NCI-H345 treated with DMSO at 0.1 percent for 48 hours (cell line): ENCODE data around the gene MN1.

Experiments used
- DNase-seq: peaks from one replicate; lab custom pipeline; 2025; ENCODE audit not compliant: unreplicated experiment; lab: John Stamatoyannopoulos, UW

The MN1 gene

GRCh38 chr22:27765706-27766291 is 35.8 kb downstream of the MN1 start:
- no peak for DNase-seq

- DNase-seq = no peak
Observed at GRCh38 chr22:27764722-27765236, 36.8 kb downstream of the MN1 start.

GRCh38 chr22:27761665-27762064 is 39.9 kb downstream of the MN1 start:
- DNase-seq = no peak

- no peak for DNase-seq
Observed at GRCh38 chr22:27761000-27761399, 40.6 kb downstream of the MN1 start.

GRCh38 chr22:27760474-27760873 is 41.1 kb downstream of the MN1 start:
- DNase-seq = no peak

- DNase-seq = no peak
Observed at GRCh38 chr22:27757928-27758525, 43.5 kb downstream of the MN1 start.

- no peak for DNase-seq
Observed at GRCh38 chr22:27756212-27756660, 45.3 kb downstream of the MN1 start.

- no peak for DNase-seq
Observed at GRCh38 chr22:27755521-27756211, 45.9 kb downstream of the MN1 start.

GRCh38 chr22:27754888-27755480 is 46.6 kb downstream of the MN1 start:
- DNase-seq = no peak

GRCh38 chr22:27754247-27754887 is 47.2 kb downstream of the MN1 start:
- DNase-seq = no peak

- DNase-seq = no peak
Observed at GRCh38 chr22:27752771-27753170, 48.8 kb downstream of the MN1 start.

GRCh38 chr22:27752141-27752540 is 49.4 kb downstream of the MN1 start:
- DNase-seq = no peak

- no peak for DNase-seq
Observed at GRCh38 chr22:27751277-27752070, 50.1 kb downstream of the MN1 start.

GRCh38 chr22:27750584-27751265 is 50.8 kb downstream of the MN1 start:
- no peak for DNase-seq

GRCh38 chr22:27749597-27750225 is 51.8 kb downstream of the MN1 start:
- no peak for DNase-seq

GRCh38 chr22:27748751-27749191 is 52.8 kb downstream of the MN1 start:
- DNase-seq = no peak

GRCh38 chr22:27748349-27748748 is 53.2 kb downstream of the MN1 start:
- DNase-seq = no peak

GRCh38 chr22:27747396-27748221 is 53.9 kb downstream of the MN1 start:
- DNase-seq = no peak

- DNase-seq = no peak
Observed at GRCh38 chr22:27746918-27747317, 54.6 kb downstream of the MN1 start.
